Aorta (tissue), 5 donors: ENCODE measurements around the gene ADGRD2. TPM values are rescaled to one million over a fixed set of nuclear protein-coding genes. Genes with fewer than 3 reads are reported as not detected.
"Not testable (repeated sequence)": the region's sequence is repeated elsewhere in the genome, so short reads cannot be mapped to it uniquely, and the experiment has no call there.

ENCODE experiments used
- ATAC-seq: fragments of 200-7000 bp; cut with Tn5 transposase; one replicate; pipeline ENCODE4 v1.9.1; 2022; ENCODE audit warnings: moderate library complexity; ENCODE audit not compliant: low FRiP score
- DNase-seq, 2 donors: peaks; one replicate each; pipeline ENCODE4 v3.0.0-alpha.2; 2020
- H3K27ac ChIP-seq, 2 donors: one replicate each; pipeline ENCODE4 v1.5.1; 2013; ENCODE audit warnings: low read length in 2 of 2, mild to moderate bottlenecking in 2 of 2, moderate library complexity in 2 of 2, control low read depth in 1 of 2, inconsistent platforms in 1 of 2, low read depth in 1 of 2
- H3K27me3 ChIP-seq, 2 donors: one replicate each; pipeline ENCODE4 v1.6.1; 2013; ENCODE audit warnings: control low read depth in 1 of 2, low read length in 1 of 2, mild to moderate bottlenecking in 1 of 2, moderate library complexity in 1 of 2; ENCODE audit not compliant: insufficient read depth in 2 of 2, control insufficient read depth in 1 of 2
- H3K36me3 ChIP-seq, 2 donors: one replicate each; pipeline ENCODE4 v1.6.1; 2013; ENCODE audit warnings: control low read depth in 1 of 2, low read length in 1 of 2, mild to moderate bottlenecking in 1 of 2; ENCODE audit not compliant: insufficient read depth in 2 of 2, control insufficient read depth in 1 of 2
- H3K4me1 ChIP-seq, 2 donors: one replicate each; pipeline ENCODE4 v1.6.1; 2013; ENCODE audit warnings: low read length in 2 of 2, control low read depth in 1 of 2, mild to moderate bottlenecking in 1 of 2, moderate library complexity in 1 of 2; ENCODE audit not compliant: insufficient read depth in 2 of 2, control insufficient read depth in 1 of 2
- H3K4me3 ChIP-seq, 2 donors: one replicate each; pipeline ENCODE4 v1.5.1; 2013; ENCODE audit warnings: low read length in 2 of 2, control low read depth in 1 of 2, mild to moderate bottlenecking in 1 of 2
- H3K9me3 ChIP-seq: one replicate; pipeline ENCODE4 v1.6.1; 2013; ENCODE audit warnings: mild to moderate bottlenecking, low read length; ENCODE audit not compliant: control insufficient read depth
- WGBS, 2 donors: extraction: QIAGEN DNeasy Blood & Tissue Kit; methylation state at CpG; one replicate each; pipeline ENCODE4 v1.1.7; 2013; 5-methylcytosine and 5-hydroxymethylcytosine counted together
- intact Hi-C, 2 donors: fragments of 100-400 bp; cut with DNase I; formaldehyde crosslinking; loops; one replicate each; pipeline versions ENCODE4 v1.14.2 to v1.15.0; 2022
- polyA plus RNA-seq, 2 donors: library from polyadenylated mRNA; stranded (reverse); fragments of 200-250 nt; gene quantifications; one replicate each; pipeline ENCODE4 v1.2.3, GENCODE V29; 2013
- total RNA-seq, 2 donors: library from RNA; stranded (reverse); fragmentation: NEBNext Ultra II Directional; extraction: Animal tissue kit (Norgen Biotek cat#: 25700); gene quantifications; one replicate each; pipeline ENCODE4 v1.2.1, GENCODE V29; 2021
- donor health status: healthy with polysubstance abuse.
- donor health status: Bipolar disorder and iron deficiency.
- donor health status: DM: no; HTN: no; CAD: no.
- donor health status: DM: no; HTN: no; CAD: no.
- donor health status: DM: yes; HTN: yes; CAD: no.

ADGRD2 gene
- total and polyA plus RNA-seq, 4 donors, result not detected

- ATAC-seq (peak; percentile 98), DNase-seq (peak; percentile 97 to 99)
- Histone ChIP-seq H3K27me3 (no peaks in the 10 kb centered on the region), H3K36me3 (peaks cover 0 to 9% of the 10 kb centered on the region in 2 donors), H3K9me3 (no peaks in the 10 kb centered on the region), H3K4me3 (peak within 1 kb of the TSS; percentile 60 to 79), H3K4me1 (peaks cover 0 to 3% of the 10 kb centered on the region in 2 donors), H3K27ac (no peak within 1 kb of the TSS)
- WGBS, 2 donors, result 6 to 7% methylated on average over 41 of the region's 41 CpGs
- intact Hi-C loops, result no loop called here
These were observed 35.0 kb upstream of the ADGRD2 start, which contains the start of gene PSMB7 for GRCh38 chr9:124415102-124415851. PSMB7 (minus strand) TSS chr9:124415442; CDS start chr9:124415425, 17 bp downstream.

DNA sequence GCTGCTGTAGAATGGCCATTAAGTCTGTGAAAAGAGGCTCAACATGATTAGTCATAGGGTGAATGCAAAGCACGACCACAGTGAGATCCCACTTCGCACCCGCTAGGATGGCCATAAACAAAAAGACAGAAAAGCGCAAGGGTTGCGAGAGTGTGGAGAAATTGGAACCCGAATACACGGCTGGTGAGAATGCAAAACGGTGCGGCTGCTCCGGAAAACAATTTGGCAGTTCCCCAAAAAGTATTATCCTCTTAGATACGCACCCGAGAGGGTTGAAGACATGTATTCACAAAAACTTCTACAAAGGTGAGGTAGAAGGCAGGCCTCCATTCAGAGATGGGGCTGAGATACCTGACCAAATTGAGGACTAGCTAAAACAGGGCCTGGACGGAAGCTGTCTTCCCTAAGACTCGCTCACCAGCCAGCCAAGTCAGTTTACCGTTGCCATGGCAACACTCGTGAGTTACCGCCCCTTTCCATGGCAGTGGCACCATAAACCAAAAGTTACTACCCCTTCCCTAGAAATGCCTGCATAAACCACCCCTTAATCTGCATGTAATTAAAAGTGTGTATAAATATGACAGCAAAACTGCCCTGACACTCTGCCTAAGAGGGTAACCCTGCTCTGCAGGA is 34.3 kb upstream of the ADGRD2 start:
- no peak for DNase-seq
- ATAC-seq, result no peak
- WGBS, 2 donors, result 74 to 79% methylated on average over 17 of the region's 17 CpGs

DNA sequence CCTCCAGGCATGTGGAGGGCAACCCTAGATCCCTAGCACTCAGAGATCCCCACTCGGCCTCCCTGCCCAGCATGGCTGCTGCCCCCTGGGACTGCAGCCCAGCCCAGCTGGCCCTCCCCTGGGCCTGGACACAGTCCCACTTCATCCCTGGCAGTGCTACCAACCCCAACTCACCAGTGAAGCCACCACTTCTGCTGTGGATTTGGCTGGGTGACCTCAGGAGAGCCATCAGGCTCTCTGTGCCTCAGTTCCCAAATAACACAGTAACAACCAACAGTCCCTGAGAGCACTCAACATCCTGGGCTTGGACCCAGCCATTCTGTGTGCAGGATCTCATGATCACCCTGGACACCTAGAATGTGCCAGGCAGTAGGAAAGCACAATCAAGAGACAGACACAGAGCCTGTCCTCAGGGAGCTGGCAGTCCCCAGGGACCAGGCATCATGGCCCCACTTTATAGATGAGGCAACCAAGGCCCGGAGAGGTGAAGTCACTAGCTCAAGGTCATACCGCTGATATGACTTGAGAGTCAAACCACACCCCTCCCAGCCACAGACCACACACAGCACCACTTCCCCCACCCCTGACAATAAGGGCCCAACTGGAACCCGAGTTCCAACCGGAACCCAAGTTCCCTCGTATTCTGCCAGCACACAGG is 30.3 kb upstream of the ADGRD2 start:
- 74 to 78% methylated on average over 6 of the region's 6 CpGs for whole genome bisulfite sequencing, 2 donors
- no peak for DNase-seq

More for the DNA sequence above, 34.3 kb upstream of the ADGRD2 start:
- intact Hi-C loops, result no loop called here
- H3K27ac ChIP-seq, result no peak overlapping the region
- no peaks in the 10 kb centered on the region for H3K9me3 ChIP-seq
- H3K4me3 ChIP-seq, result no peak overlapping the region
- H3K4me1 ChIP-seq, result peaks cover 0 to 3% of the 10 kb centered on the region in 2 donors
- H3K36me3 ChIP-seq, result peaks cover 0 to 7% of the 10 kb centered on the region in 2 donors
- H3K27me3 ChIP-seq, result no peaks in the 10 kb centered on the region

DNA sequence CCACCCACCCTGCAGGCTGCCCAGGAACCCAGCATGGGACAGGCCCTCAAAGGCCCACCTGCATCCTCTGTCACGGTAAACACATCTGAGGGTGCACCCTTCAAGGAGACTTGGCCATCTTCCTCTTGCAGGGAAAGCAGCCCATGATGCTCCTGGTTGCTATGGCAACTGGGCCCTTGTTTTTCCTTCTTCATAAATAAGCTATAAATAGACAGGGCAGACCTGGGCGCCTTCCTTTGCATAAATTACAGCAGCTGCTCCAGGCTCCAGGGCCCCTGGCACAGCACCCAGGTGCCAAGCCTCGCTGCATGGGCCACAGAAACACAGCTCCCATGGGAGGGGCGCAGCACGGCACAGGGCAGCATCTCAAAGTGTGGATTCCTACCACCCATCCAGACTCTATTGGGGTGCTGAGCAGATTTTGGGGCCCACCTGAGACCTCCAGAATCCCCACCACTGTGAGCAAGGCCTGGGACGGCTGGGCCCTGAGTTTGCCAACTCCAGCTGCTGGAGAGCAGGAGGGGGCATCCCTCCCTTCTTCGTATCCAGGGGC is 29.2 kb upstream of the ADGRD2 start:
- intact Hi-C loops, result no loop called here
- DNase-seq, result no peak
- no peak for ATAC-seq
- Histone ChIP-seq H3K4me1 (no peaks in the 10 kb centered on the region), H3K27me3 (no peaks in the 10 kb centered on the region), H3K36me3 (no peaks in the 10 kb centered on the region), H3K9me3 (no peaks in the 10 kb centered on the region), H3K27ac (no peak overlapping the region), H3K4me3 (no peak overlapping the region)
- 57 to 66% methylated on average over 7 of the region's 7 CpGs for WGBS, 2 donors

More for the DNA sequence above, 30.3 kb upstream of the ADGRD2 start:
- no peak overlapping the region for H3K27ac ChIP-seq
- H3K9me3 ChIP-seq, result no peaks in the 10 kb centered on the region
- intact Hi-C loops, result no loop called here
- no peaks in the 10 kb centered on the region for H3K36me3 ChIP-seq
- H3K4me3 ChIP-seq, result no peak overlapping the region
- H3K27me3 ChIP-seq, result no peaks in the 10 kb centered on the region
- ATAC-seq, result no peak
- H3K4me1 ChIP-seq, result no peaks in the 10 kb centered on the region

DNA sequence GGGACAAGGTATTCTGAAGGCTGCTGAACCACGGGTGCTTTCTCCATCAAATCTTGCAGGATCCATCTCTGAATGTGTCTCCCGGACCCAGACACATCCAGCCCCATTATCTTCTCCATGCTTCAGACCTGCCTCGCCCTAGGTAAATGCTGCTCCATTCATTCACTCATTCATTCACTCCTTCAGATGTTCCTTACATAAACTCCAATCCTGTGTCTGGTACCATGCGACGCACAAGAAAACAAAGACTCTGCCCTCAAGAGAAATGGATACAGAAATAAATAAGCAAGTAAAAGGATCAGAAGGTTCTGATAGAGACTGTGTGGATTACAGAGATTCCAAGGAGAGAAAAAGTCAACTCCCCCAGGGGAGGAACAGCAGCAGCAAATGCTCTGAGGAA is 27.1 kb upstream of the ADGRD2 start:
- no peak overlapping the region for H3K27ac ChIP-seq
- H3K9me3 ChIP-seq, result no peaks in the 10 kb centered on the region
- DNase-seq, result no peak
- H3K4me3 ChIP-seq, result no peak overlapping the region
- no peaks in the 10 kb centered on the region for H3K4me1 ChIP-seq
- WGBS, 2 donors, result 76 to 82% methylated on average over 5 of the region's 5 CpGs
- intact Hi-C loops, result no loop called here
- no peaks in the 10 kb centered on the region for H3K27me3 ChIP-seq
- no peaks in the 10 kb centered on the region for H3K36me3 ChIP-seq
- ATAC-seq, result no peak

DNA sequence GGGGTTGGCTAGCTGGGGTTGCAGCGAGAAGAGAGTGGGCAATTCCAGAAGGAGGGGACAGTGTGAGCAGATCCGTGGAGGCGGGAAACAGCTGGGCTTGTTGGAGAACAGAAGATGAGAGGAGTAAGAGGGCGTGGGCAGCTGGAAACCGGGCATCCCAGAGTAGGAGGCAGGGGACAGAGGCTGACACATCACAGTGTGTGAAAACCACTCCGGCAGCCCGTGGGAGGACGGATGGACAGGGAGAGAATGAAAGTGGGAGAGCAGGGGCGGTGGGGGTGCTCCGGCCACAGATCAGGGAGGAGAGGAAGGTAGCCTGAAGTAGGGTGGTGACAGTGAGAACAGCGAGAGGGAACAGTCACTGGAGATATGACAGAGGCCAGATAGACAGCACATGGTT is 26.7 kb upstream of the ADGRD2 start:
- Histone ChIP-seq H3K4me1 (no peaks in the 10 kb centered on the region), H3K27me3 (no peaks in the 10 kb centered on the region), H3K36me3 (no peaks in the 10 kb centered on the region), H3K9me3 (no peaks in the 10 kb centered on the region), H3K27ac (no peak overlapping the region), H3K4me3 (no peak overlapping the region)
- DNase-seq (no peak), ATAC-seq (no peak)
- intact Hi-C loops, result no loop called here
- WGBS, 2 donors, result 44 to 46% methylated on average over 11 of the region's 11 CpGs

DNA sequence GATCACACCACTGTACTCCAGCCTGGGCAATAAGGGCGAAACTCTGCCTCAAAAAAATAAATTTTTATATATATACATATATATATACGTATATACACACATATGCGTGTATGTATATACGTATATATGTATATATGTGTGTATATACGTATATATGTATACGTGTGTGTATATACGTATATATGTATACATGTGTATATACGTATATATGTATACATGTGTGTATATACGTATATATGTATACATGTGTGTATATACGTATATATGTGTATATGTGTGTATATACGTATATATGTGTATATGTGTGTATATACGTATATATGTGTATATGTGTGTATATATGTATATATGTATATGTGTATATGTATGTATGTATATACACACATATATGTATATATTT is 24.5 kb upstream of the ADGRD2 start:
- H3K27me3 ChIP-seq, H3K36me3 ChIP-seq, intact Hi-C loops, H3K9me3 ChIP-seq, H3K4me1 ChIP-seq, H3K4me3 ChIP-seq, ATAC-seq, DNase-seq, H3K27ac ChIP-seq: not testable (repeated sequence)
- 87 to 90% methylated on average over 12 of the region's 12 CpGs for WGBS, 2 donors

DNA sequence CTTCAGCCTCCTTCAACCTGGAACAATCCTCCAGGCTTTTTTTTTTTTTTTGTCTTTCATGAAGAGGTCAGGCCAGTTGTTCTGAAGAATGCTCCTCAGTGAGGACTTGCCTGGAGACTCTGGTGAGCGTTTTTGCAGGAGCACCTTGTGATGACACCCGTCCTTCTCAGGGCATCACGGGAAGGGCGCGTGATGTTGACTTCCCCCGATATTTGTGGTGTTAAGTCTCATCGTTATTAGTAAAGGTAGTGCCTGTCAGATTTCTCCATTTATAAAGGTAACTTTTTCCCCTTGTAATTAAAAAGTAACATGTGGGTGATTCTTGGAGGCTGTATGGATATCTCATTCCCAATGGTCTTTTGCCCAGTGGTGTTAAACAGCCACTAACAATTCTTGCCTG is 23.9 kb upstream of the ADGRD2 start:
- Histone ChIP-seq H3K36me3 (no peaks in the 10 kb centered on the region), H3K9me3 (no peaks in the 10 kb centered on the region), H3K4me1 (no peaks in the 10 kb centered on the region), H3K27ac (no peak overlapping the region), H3K27me3 (no peaks in the 10 kb centered on the region), H3K4me3 (no peak overlapping the region)
- intact Hi-C loops, result no loop called here
- DNase-seq (no peak), ATAC-seq (no peak)
- WGBS, 2 donors, result 89% methylated on average over 7 of the region's 7 CpGs
